Urinary bladder (tissue), 4 donors: Measurements from ENCODE around the gene CIRBP. TPM values are rescaled to one million over a fixed set of nuclear protein-coding genes. Genes with fewer than 3 reads are reported as not detected.

Source experiments
- DNase-seq: peaks from one replicate; pipeline ENCODE4 v3.0.0-alpha.2; 2015; ENCODE audit errors: extremely low spot score
- H3K27ac ChIP-seq: one replicate; pipeline ENCODE4 v1.5.1; 2013; ENCODE audit warnings: low read depth, mild to moderate bottlenecking, moderate library complexity
- H3K36me3 ChIP-seq: one replicate; pipeline ENCODE4 v1.6.1; 2013; ENCODE audit warnings: mild to moderate bottlenecking, moderate library complexity; ENCODE audit not compliant: insufficient read depth
- H3K4me1 ChIP-seq: one replicate; pipeline ENCODE4 v1.6.1; 2013; ENCODE audit warnings: mild to moderate bottlenecking, moderate library complexity; ENCODE audit not compliant: insufficient read depth
- H3K4me3 ChIP-seq: one replicate; pipeline ENCODE4 v1.5.1; 2013; ENCODE audit warnings: low read depth, low read length
- WGBS: extraction: QIAGEN DNeasy Blood & Tissue Kit; methylation state at CpG from one replicate; pipeline ENCODE4 v1.1.7; 2013; 5-methylcytosine and 5-hydroxymethylcytosine counted together
- polyA plus RNA-seq: library from polyadenylated mRNA; stranded (reverse); fragments of 200-250 nt; gene quantifications from one replicate; pipeline ENCODE4 v1.2.3, GENCODE V29; 2013
- total RNA-seq: library from RNA; depleted of rRNA; stranded (reverse); fragments of >200 nt; gene quantifications from one replicate; pipeline ENCODE4 v1.2.3, GENCODE V29; 2014
- donor health status: healthy with polysubstance abuse.
- donor health status: healthy.

Gene CIRBP
- total and polyA plus RNA-seq, 2 donors, result 267 to 536 TPM

DNA sequence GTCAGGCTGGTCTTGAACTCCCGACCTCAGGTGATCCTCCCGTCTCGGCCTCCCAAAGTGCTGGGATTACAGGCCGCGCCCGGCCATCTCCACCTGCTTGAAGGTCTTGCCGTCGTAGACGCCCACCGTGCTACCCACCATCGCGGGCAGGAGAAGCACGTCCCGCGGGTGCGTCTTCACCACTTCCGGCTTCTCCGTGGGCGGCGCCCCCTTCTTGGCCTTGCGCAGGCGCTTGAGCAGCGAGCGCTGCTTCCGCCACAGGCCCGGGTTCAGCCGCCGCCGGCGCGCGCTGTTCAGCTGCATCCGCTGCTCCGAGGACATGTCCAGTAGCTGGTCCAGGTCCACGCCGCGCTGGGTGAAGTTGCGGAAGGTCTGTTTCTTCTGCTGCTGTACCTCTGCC, 38.2 kb downstream of the CIRBP start:
- Histone ChIP-seq H3K4me3 (no peak overlapping the region), H3K36me3 (no peaks in the 10 kb centered on the region), H3K4me1 (no peaks in the 10 kb centered on the region), H3K27ac (no peak overlapping the region)
- WGBS, result 94% methylated on average over 38 of the region's 38 CpGs
- no peak for DNase-seq

DNA sequence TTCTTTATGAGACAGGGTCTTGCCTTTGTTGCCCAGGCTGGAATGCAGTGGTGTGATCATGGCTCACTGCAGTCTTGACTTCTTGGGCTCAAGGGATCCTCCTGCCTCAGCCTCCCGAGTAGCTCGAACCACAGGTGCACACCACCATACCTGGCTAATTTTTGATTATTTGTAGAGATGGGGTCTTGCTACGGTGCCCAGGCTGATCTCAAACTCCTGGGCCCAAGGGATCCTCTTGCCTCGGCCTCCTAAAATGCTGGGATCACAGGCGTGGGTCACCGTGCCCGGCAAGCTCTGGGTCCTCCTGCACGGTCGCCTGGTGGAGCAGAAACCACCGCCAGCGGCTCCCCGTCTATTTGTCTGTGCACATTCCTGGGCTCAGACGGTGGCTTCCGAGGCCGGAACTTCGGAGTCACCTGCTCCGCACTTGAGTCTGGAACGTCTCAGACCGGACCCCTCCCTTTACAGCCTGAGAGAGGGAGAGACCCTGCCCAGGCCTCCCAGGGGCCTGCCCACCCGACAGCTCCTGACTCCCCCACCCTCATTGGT, 38.7 kb downstream of the CIRBP start:
- DNase-seq, result no peak

DNA sequence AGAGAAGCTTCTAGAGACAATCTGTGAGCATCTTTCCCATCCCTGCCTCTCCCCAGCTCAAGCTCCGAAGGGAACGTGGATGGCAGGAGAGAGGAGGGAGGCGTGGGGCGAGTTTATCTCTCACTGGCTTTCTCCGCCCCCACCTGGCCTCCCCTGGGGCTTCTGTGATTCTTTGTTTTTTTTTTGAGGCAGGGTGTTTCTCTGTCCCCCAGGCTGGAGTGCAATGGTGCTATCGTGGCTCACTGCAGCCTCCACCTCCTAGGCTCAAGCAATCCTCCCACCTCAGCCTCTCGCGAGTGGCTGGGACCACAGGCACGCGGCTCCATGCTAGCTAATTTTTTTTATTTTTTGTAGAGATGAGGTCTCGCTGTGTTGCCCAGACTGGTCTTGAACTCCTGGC, 39.6 kb downstream of the CIRBP start:
- Histone ChIP-seq H3K4me1 (no peaks in the 10 kb centered on the region), H3K27ac (no peak overlapping the region), H3K36me3 (no peaks in the 10 kb centered on the region), H3K4me3 (no peak overlapping the region)
- WGBS, result 63% methylated on average over 11 of the region's 11 CpGs
- DNase-seq, result no peak

More for the DNA sequence above, 38.7 kb downstream of the CIRBP start:
- H3K27ac ChIP-seq, result no peak overlapping the region
- 91% methylated on average over 20 of the region's 20 CpGs for WGBS
- H3K36me3 ChIP-seq, result no peaks in the 10 kb centered on the region
- H3K4me1 ChIP-seq, result no peaks in the 10 kb centered on the region
- no peak overlapping the region for H3K4me3 ChIP-seq

DNA sequence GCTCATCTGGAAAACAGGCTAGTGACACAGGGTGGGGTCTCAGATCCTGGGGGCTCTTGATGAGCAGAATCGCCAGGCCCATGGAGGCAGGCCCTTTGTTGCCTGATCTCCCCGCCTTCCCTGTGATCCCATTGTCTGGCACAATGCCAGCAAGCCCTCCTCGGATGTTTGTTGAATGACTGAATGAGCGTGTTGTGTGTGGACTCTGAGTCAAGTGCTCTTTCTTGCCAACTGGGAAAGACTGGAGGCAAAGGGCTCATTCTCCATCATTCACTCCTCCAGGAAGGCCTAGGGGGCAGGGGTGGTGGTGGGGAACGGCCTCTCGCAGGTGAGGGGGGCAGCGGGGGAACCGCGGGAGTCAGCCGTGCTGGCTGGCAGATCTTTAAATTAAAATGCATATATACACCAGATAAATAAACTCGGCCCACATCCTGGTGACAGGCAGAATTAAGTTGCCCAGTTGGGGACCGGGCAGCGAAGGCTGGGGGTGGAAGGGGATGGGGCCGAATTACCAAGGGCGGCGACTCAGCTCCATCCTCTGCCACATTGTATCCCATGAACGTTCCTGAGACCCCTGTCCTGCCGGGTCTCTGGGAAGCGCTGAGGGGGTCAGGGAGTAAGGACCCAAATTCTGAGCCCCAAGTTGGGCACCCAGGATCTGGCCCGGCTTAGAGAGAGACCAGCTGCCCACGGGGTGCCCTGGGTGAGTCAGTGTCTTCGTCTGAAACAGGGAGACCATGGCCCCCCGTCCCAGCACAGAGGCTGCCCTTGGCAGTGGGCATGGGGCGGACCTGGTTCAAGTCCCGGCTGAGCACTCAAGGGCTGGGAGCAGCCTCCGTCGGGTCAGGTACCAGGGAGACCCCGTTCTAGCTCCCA, 41.1 kb downstream of the CIRBP start:
- 63% methylated on average over 28 of the region's 28 CpGs for WGBS
- Histone ChIP-seq H3K36me3 (no peaks in the 10 kb centered on the region), H3K27ac (no peak overlapping the region), H3K4me1 (no peaks in the 10 kb centered on the region), H3K4me3 (no peak overlapping the region)
- no peak for DNase-seq

DNA sequence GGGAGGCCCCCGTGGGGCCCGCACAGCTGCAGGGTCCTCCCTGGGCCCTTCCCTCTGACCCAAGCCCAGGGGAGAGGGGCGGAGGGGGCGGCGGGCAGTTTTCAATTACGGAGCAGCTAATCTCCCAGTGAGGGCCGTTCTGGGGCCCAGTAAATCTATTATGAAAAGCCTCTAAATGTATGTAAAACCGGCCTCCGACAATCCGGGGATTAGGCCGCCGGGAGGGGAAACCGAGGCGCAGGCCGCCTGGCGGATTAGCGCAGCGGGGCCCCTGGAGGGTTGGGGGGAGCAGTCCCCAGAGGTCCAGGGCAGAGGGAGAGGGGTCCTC, 41.7 kb downstream of the CIRBP start:
- H3K4me3 ChIP-seq, result no peak overlapping the region
- WGBS, result 71% methylated on average over 18 of the region's 18 CpGs
- DNase-seq, result no peak
- no peak overlapping the region for H3K27ac ChIP-seq
- no peaks in the 10 kb centered on the region for H3K36me3 ChIP-seq
- no peaks in the 10 kb centered on the region for H3K4me1 ChIP-seq

DNA sequence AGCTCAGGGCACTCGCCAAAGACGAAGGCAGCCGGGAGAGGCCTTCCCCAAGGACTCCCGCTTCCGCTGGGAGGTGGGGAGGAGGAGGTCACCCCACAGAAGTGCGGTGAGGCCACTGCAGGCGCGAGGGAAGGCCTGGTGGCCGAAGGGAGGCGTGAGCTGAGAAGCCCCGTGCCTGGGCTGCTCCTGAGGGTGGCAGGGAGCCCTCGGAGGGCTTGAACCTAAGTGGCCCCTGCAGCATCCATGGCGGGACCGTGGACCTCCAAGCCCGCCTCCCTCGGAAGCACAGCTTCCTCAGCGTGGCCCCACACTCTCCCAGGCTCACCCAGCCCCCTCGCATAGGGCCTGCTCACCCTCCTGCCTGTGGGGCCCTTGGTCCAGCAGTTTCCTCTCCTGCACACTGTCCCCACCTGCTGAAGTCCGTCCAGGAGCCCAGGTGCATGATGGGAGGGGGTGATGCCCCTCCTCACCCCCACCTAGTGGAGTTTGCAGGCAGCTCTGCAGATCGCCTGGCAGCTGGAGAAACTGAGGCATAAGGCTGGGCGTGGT, 42.5 kb downstream of the CIRBP start:
- Histone ChIP-seq H3K4me3 (no peak overlapping the region), H3K27ac (no peak overlapping the region), H3K36me3 (no peaks in the 10 kb centered on the region), H3K4me1 (peaks cover 1% of the 10 kb centered on the region)
- 69% methylated on average over 21 of the region's 21 CpGs for WGBS
- no peak for DNase-seq

DNA sequence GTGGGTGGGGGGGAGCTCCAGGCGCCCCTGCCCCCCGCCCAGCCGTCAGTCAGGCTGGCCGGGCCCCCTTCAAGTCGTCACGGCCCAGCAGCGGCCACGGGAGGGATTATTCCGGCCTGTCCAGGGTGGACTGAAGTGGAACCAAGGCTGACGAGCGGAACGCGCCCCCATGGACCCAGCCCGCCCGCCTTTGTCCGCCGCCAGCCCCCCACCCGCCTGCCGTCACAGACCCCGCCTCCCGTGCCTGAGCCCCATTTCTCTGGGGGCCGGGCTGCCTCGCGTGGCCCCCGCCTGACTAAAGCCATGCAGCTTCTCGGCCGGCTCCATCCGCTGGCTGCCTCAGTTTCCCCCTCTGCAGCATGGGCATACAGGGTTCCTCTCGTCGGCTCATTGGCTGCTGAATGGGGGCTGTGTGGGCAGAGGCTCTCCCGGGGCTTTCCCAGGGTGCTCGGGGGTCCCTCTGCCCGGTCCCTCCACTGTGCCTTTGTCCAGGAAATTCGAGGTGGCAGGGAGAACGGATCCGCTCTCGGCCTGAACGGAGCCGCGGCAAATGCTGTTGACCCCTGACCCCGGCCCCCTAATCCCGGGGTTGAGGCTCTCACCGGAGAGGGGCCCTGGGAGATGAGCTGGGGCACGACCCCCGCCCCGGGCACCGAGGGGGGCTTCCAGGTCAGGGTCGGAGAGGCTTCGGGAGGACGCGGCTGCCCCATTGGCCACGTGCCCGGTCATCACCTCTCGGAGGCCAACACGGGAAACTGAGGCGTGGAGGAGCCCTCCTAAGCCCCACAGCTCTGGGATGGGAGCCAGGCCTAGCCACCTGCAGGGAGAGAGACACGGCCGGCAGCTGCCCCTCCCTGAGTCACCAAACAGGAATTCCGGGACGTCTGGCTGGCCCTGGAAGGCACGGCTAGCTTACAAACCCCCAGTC, 43.9 kb downstream of the CIRBP start:
- no peak overlapping the region for H3K4me3 ChIP-seq
- 69% methylated on average over 61 of the region's 61 CpGs for WGBS
- no peak for DNase-seq
- H3K4me1 ChIP-seq, result peaks cover 1% of the 10 kb centered on the region
- no peaks in the 10 kb centered on the region for H3K36me3 ChIP-seq
- H3K27ac ChIP-seq, result no peak overlapping the region

DNA sequence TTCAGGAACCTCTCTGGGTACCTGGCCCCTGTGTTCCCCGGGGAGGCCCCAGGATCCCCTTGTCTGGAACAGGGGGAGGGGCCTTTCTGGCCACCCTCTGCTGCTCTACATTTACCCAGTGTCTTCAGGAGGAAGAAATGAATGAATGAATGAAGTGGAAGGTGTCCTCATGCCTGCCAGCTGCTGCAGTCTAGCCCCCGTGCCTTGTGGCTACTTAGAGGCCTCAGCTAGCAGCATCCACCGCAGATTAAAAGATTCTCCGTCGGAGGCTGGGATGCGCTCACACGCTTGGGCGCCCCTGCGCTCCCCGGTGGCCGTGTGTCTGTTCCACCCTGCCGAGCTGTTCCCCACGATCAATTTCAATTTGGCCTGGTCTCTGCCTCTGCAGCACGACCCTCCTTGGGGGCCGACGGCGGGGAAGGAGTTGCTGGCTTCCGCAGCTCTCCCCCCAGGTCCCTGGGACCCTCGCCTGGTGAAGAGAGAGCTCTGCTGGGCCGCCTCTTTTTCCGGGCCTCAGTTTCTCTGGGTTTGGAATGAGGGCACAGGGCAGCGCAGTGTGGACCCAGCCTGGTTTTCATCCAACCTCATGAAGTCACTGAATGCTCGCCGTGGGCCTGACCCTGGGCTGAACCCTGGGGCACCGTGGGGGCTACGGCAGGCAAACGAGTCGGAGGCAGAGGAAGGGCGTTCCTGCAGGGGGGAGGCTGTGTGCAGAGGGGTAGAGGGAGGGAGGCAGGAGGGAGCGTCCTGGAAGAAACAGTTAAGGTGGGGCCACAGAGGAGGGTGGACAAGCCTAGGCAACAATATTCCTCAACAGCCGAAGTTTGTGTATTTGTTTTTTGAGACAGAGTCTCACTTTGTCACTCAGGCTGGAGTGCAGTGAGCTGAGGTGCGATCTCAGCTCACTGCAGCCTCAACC, 44.8 kb downstream of the CIRBP start:
- WGBS, result 68% methylated on average over 32 of the region's 32 CpGs
- DNase-seq, result peak; percentile 39
- Histone ChIP-seq H3K4me1 (peaks cover 1% of the 10 kb centered on the region), H3K27ac (no peak overlapping the region), H3K36me3 (no peaks in the 10 kb centered on the region), H3K4me3 (no peak overlapping the region)

DNA sequence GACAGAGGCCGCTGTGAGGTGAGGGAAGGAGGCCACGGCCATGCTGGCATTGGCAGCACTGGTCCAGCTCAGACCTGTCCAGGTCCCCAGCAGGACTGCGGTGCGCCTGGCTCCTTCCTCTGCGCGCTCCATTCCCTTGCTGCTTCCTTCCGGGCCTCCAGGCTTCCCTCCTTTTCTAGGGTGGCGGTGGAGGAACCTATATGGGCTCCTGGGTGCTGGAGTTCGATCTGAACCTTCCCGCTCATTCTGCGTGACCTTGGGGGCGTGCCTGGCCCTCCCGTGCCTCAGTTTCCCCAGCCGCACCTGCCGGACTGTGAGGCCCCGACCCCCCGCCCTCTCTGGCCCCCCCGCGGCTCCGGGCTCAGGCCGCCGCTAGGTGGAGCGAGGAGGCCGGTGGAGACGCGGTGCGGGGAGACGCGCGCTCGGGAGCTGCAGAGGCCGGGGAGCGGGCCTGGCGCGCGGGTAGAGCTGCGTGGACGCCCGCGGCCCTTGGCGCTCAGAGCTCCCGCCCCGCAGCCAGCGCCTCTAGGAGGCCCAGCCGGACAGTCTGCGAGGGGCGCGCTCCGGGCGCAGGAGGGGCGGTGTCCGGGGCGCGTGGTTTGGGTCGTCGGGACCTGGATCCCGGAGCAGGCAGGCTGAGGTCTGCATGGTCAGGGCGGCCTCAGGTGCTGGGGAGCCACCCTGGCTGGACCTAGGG, 46.5 kb downstream of the CIRBP start:
- peak overlapping the region; percentile 14 for H3K4me3 ChIP-seq
- peaks cover 1% of the 10 kb centered on the region for H3K4me1 ChIP-seq
- no peak overlapping the region for H3K27ac ChIP-seq
- DNase-seq, result no peak
- 10% methylated on average over 58 of the region's 58 CpGs for WGBS
- H3K36me3 ChIP-seq, result no peaks in the 10 kb centered on the region

DNA sequence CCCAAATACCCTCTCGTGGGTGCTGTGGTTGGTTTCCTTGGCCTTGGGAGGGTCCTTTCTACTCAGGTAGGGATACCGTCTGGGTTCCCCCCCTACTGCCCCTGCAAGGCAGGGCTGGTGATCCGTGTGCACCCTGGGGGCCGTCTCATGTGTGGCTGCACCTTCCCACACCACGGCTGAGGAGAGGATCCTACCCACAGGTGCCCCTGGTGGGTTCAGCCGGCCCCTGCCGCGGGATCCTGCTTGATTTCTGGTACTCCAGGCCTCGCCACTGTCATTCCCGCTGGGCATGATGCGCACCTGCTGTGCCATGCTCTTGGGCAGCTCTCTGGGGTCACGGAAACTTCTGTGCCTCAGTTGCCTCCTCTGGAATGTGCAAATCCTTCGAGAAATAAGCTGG, 47.3 kb downstream of the CIRBP start:
- DNase-seq, result no peak
- Histone ChIP-seq H3K27ac (no peak overlapping the region), H3K4me3 (no peak overlapping the region), H3K36me3 (no peaks in the 10 kb centered on the region), H3K4me1 (peaks cover 1% of the 10 kb centered on the region)
- 79% methylated on average over 13 of the region's 13 CpGs for WGBS

DNA sequence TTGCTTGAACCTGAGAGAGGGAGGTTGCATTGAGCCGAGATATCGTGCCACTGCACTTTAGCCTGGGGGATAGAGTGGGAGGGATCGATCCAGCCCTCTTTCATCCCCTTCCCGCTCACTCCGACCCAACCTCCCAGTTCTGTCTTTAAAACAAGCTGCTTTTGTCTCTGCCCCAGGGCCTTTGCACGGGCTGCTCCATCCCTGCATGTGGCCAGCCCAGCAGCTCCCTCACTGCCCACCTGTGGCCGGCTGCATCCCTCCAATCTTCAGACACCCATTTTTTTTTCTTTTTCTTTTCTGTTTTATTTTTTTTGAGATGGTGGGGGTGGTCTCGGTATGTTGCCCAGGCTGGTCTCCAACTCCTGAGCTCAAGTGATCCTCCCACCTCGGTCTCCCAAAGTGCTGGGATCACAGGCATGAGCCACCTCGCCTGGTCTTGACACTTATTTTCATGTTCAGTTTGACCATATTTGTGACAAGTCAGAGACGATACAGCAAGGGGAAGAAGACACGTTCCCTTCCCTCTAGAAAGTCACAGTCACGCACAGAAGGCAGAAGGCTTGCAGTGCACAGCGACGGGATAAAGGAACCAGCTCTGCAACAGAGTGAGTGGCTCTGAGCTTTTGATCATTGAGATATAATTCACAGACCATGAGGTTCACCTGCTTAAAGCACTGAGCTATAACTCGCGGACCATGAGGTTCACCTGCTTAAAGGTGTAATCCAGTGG, 48.3 kb downstream of the CIRBP start:
- Histone ChIP-seq H3K36me3 (no peaks in the 10 kb centered on the region), H3K4me1 (peaks cover 1% of the 10 kb centered on the region), H3K4me3 (no peak overlapping the region), H3K27ac (no peak overlapping the region)
- DNase-seq, result no peak
- 75% methylated on average over 17 of the region's 17 CpGs for WGBS
